IMR-90 (cell line): ENCODE data around the gene ZNHIT1. TPM values are rescaled to one million over a fixed set of nuclear protein-coding genes. Genes with fewer than 3 reads are reported as not detected.

Experiments
- ATAC-seq: fragments of 200-7000 bp; cut with Tn5 transposase; 2 replicates; pipeline ENCODE4 v1.9.1; 2020; ENCODE audit warnings: low read depth, mild to moderate bottlenecking, moderate library complexity
- BruUV-seq: library from RNA; stranded (reverse); fragments of 400-500 nt; replicated peaks from 2 replicates; lab custom pipeline; 2021; lab: Mats Ljungman, UMichigan
- CTCF ChIA-PET: fragments of 300-600 bp; formaldehyde crosslinking; extraction: SDS; loops from one replicate; lab custom pipeline; 2021; ENCODE audit warnings: antibody characterized with exemption; lab: Yijun Ruan, JAX
- POLR2A ChIA-PET: fragments of 300-600 bp; sonication (Branson Sonifier 250); formaldehyde crosslinking; loops from one replicate; lab custom pipeline; 2022; ENCODE audit warnings: antibody characterized with exemption; ENCODE audit not compliant: unreplicated experiment; lab: Charles Lee
- DNase-seq: peaks from one replicate; pipeline ENCODE4 v3.0.0; 2013
- H2AFZ ChIP-seq: replicated peaks from 2 replicates; pipeline ENCODE3; 2013; ENCODE audit warnings: low read length, mild to moderate bottlenecking; ENCODE audit not compliant: poor library complexity
- H2AK5ac ChIP-seq: 2 replicates; pipeline ENCODE4 v1.6.1; 2013; ENCODE audit warnings: low read depth, low read length, inconsistent platforms
- H2AK9ac ChIP-seq: replicated peaks from 2 replicates; pipeline ENCODE3; 2013; ENCODE audit warnings: mild to moderate bottlenecking, low read depth, low read length, moderate library complexity; ENCODE audit not compliant: poor library complexity
- H2BK120ac ChIP-seq: 2 replicates; pipeline ENCODE4 v1.6.1; 2013; ENCODE audit warnings: low read depth, low read length, inconsistent platforms
- H2BK15ac ChIP-seq: 3 replicates; pipeline ENCODE4 v1.6.1; 2013; ENCODE audit warnings: low read depth, low read length, inconsistent platforms
- H2BK20ac ChIP-seq: 2 replicates; pipeline ENCODE4 v1.6.1; 2013; ENCODE audit warnings: low read depth, mild to moderate bottlenecking, inconsistent platforms, low read length, moderate library complexity
- H2BK5ac ChIP-seq: 2 replicates; pipeline ENCODE4 v1.6.1; 2013; ENCODE audit warnings: mild to moderate bottlenecking, low read depth, low read length, inconsistent platforms; ENCODE audit not compliant: poor library complexity, severe bottlenecking
- H3K14ac ChIP-seq: replicated peaks from 2 replicates; pipeline ENCODE4 v1.6.1; 2013; ENCODE audit warnings: low read depth, low read length, inconsistent platforms
- H3K18ac ChIP-seq: 2 replicates; pipeline ENCODE4 v1.6.1; 2013; ENCODE audit warnings: low read depth, low read length, control low read depth
- H3K23ac ChIP-seq: 2 replicates; pipeline ENCODE4 v1.6.1; 2013; ENCODE audit warnings: low read depth, low read length, inconsistent platforms
- H3K27ac ChIP-seq: 2 replicates; pipeline ENCODE4 v1.5.1; 2013; ENCODE audit warnings: mild to moderate bottlenecking, control low read depth, low read length; ENCODE audit not compliant: insufficient read depth
- H3K27me3 ChIP-seq: 2 replicates; pipeline ENCODE4 v1.6.1; 2013; ENCODE audit warnings: low read length; ENCODE audit not compliant: control insufficient read depth, insufficient read depth
- H3K36me3 ChIP-seq: 2 replicates; pipeline ENCODE4 v1.6.1; 2013; ENCODE audit warnings: low read length, mixed read lengths; ENCODE audit not compliant: control insufficient read depth, insufficient read depth
- H3K4ac ChIP-seq: 2 replicates; pipeline ENCODE4 v1.6.1; 2013; ENCODE audit warnings: low read depth, low read length, inconsistent platforms
- H3K4me1 ChIP-seq: 2 replicates; pipeline ENCODE4 v1.6.1; 2013; ENCODE audit warnings: low read length, mixed read lengths; ENCODE audit not compliant: control insufficient read depth, insufficient read depth
- H3K4me2 ChIP-seq: 2 replicates; pipeline ENCODE4 v1.6.1; 2013; ENCODE audit warnings: low read depth, mild to moderate bottlenecking, control low read depth, low read length, moderate library complexity
- H3K4me3 ChIP-seq: 2 replicates; pipeline ENCODE4 v1.5.1; 2013; ENCODE audit warnings: low read depth, mild to moderate bottlenecking, control low read depth, low read length, moderate library complexity; ENCODE audit not compliant: insufficient read depth
- H3K56ac ChIP-seq: 2 replicates; pipeline ENCODE4 v1.6.1; 2013; ENCODE audit warnings: low read length, inconsistent platforms; ENCODE audit not compliant: insufficient read depth; ENCODE audit errors: extremely low read depth
- H3K79me1 ChIP-seq, 2 experiments: 2 replicates each; pipeline ENCODE4 v1.6.1; 2013; ENCODE audit warnings: low read length in 2 of 2, inconsistent platforms in 1 of 2, low read depth in 1 of 2
- H3K9ac ChIP-seq: 2 replicates; pipeline ENCODE4 v1.6.1; 2013; ENCODE audit warnings: low read depth, low read length, control low read depth
- H3K9me1 ChIP-seq: 2 replicates; pipeline ENCODE4 v1.6.1; 2013; ENCODE audit warnings: low read length, inconsistent platforms; ENCODE audit not compliant: insufficient read depth
- H3K9me3 ChIP-seq: 2 replicates; pipeline ENCODE4 v1.6.1; 2013; ENCODE audit warnings: low read length; ENCODE audit not compliant: control insufficient read depth, insufficient read depth
- H4K20me1 ChIP-seq: 2 replicates; pipeline ENCODE4 v1.6.1; 2013; ENCODE audit warnings: low read length, inconsistent platforms; ENCODE audit not compliant: insufficient read depth
- H4K5ac ChIP-seq: 2 replicates; pipeline ENCODE4 v1.6.1; 2013; ENCODE audit warnings: mild to moderate bottlenecking, low read depth, low read length, control low read depth
- H4K8ac ChIP-seq, 2 experiments: 2 replicates each; pipeline ENCODE4 v1.6.1; 2013; ENCODE audit warnings: low read depth in 2 of 2, low read length in 2 of 2, control low read depth in 1 of 2, inconsistent platforms in 1 of 2
- H4K91ac ChIP-seq: 2 replicates; pipeline ENCODE4 v1.6.1; 2013; ENCODE audit warnings: low read depth, low read length, inconsistent platforms; ENCODE audit not compliant: insufficient read depth
- CTCF ChIP-seq: conservative IDR thresholded peaks from 2 replicates; pipeline ENCODE4 v1.5.1; 2012; ENCODE audit warnings: mild to moderate bottlenecking, low read depth, low read length, improper control_type of control experiment
- ELK1 ChIP-seq: fragments of 150-350 bp; IDR thresholded peaks from 2 replicates; pipeline ENCODE4 v1.6.1; 2016; ENCODE audit warnings: low read depth, mild to moderate bottlenecking, low read length, moderate library complexity, borderline replicate concordance
- FOS ChIP-seq: fragments of 150-350 bp; IDR thresholded peaks from 2 replicates; pipeline ENCODE4 v1.6.1; 2016; ENCODE audit warnings: low read depth, low read length
- MAFK ChIP-seq: IDR thresholded peaks from 2 replicates; pipeline ENCODE4 v1.6.1; 2012; ENCODE audit warnings: low read depth, low read length, improper control_type of control experiment
- NFE2L2 ChIP-seq: fragments of 150-350 bp; IDR thresholded peaks from 2 replicates; pipeline ENCODE4 v1.6.1; 2016; ENCODE audit warnings: low read depth, mild to moderate bottlenecking, low read length
- POLR2A ChIP-seq: IDR thresholded peaks from 2 replicates; pipeline ENCODE4 v1.6.1; 2012; ENCODE audit warnings: mild to moderate bottlenecking, low read depth, low read length
- RAD21 ChIP-seq: IDR thresholded peaks from 2 replicates; pipeline ENCODE4 v1.6.1; 2012; ENCODE audit warnings: low read length, improper control_type of control experiment
- RCOR1 ChIP-seq: IDR thresholded peaks from 2 replicates; pipeline ENCODE4 v1.6.1; 2012; ENCODE audit warnings: mild to moderate bottlenecking, low read length, improper control_type of control experiment; ENCODE audit not compliant: insufficient replicate concordance
- RFX5 ChIP-seq: IDR thresholded peaks from 2 replicates; pipeline ENCODE4 v1.8.0; 2012; ENCODE audit warnings: low read depth, mild to moderate bottlenecking, low read length, moderate library complexity
- whole genome bisulfite sequencing, 2 experiments: methylation state at CpG; one replicate each; pipeline versions ENCODE4 v1.1.5 to v1.1.7; 2013; ENCODE audit warnings: missing lambda C conversion rate in 2 of 2; ENCODE audit not compliant: insufficient read length in 1 of 2; ENCODE audit errors: extremely low coverage in 2 of 2; 5-methylcytosine and 5-hydroxymethylcytosine counted together
- dilution Hi-C: fragments of 300-500 bp; cut with HindIII; formaldehyde crosslinking; loops from one replicate; pipeline ENCODE4 v1.14.3; 2018; ENCODE audit warnings: low sequenced_read_pairs; ENCODE audit not compliant: unreplicated experiment
- in situ Hi-C: fragments of 300-500 bp; cut with MboI; formaldehyde crosslinking; loops from 3 replicates; pipeline ENCODE4 v1.14.3; 2019; ENCODE audit warnings: low sequenced_read_pairs, inconsistent platforms, mixed read lengths
- intact Hi-C: fragments of 100-400 bp; cut with micrococcal nuclease; formaldehyde crosslinking; loops from 2 replicates; pipeline ENCODE4 v1.10.0; 2022
- polyA plus RNA-seq, 3 experiments: library from polyadenylated mRNA; depleted of rRNA; stranded (reverse); fragments of >200 nt; gene quantifications; 2 replicates each; pipeline ENCODE4 v1.2.3, GENCODE V29; 2012; ENCODE audit warnings: low replicate concordance in 1 of 3
- total RNA-seq: library from RNA; depleted of rRNA; stranded (reverse); fragments of >200 nt; gene quantifications from 2 replicates; pipeline ENCODE4 v1.2.3, GENCODE V29; 2012
- TF ChIP-seq, protein P1 (sequence below): fragments of 150-350 bp; IDR thresholded peaks from 2 replicates; pipeline ENCODE4 v1.6.1; 2017; ENCODE audit warnings: mild to moderate bottlenecking, antibody characterized with exemption, low read length, low read depth

Gene ZNHIT1
- total and polyA plus RNA-seq, 2 of the 4 experiments (the other 2 are of a cell fraction) = 31.7 to 47.1 TPM

- Histone ChIP-seq H4K5ac (no peak overlapping the region), H3K4ac (no peak overlapping the region), H3K14ac (no peak overlapping the region), H3K79me1 (peaks cover 12 to 51% of the 10 kb centered on the region in 2 experiments), H3K4me3 (no peak overlapping the region), H3K27me3 (no peaks in the 10 kb centered on the region), H3K4me1 (peaks cover 10% of the 10 kb centered on the region), H3K18ac (no peak overlapping the region), H4K8ac (no peak overlapping the region), H3K56ac (no peak overlapping the region), H3K27ac (no peak overlapping the region), H2BK15ac (no peak overlapping the region), H4K20me1 (peaks cover 21% of the 10 kb centered on the region), H2BK120ac (no peak overlapping the region), H3K23ac (no peak overlapping the region), H3K9me1 (no peaks in the 10 kb centered on the region; the same call in 1 of the 2 replicates), H2BK20ac (no peak overlapping the region), H3K36me3 (peaks cover 35% of the 10 kb centered on the region), H2AK5ac (no peak overlapping the region), H2AK9ac (peak overlapping the region; percentile 65), H2AFZ (no peak overlapping the region), H3K9ac (no peak overlapping the region), H3K4me2 (no peak overlapping the region), H4K91ac (no peak overlapping the region), H2BK5ac (no peak overlapping the region), H3K9me3 (no peaks in the 10 kb centered on the region)
- intact Hi-C loops = no loop called here
- in situ Hi-C loops = no loop called here
- WGBS, 2 experiments = 100% methylated on average over 3 of the region's 9 CpGs; no CpG with 5 or more reads in 1 of the 2 experiments
- ATAC-seq = no peak
- POLR2A ChIA-PET = no interaction called here
- CTCF ChIA-PET = no interaction called here
- no peak for TF ChIP-seq ELK1
- no peak for TF ChIP-seq NFE2L2
- no peak for TF ChIP-seq CTCF
- no peak for TF ChIP-seq RCOR1
- TF ChIP-seq, protein P1, sequence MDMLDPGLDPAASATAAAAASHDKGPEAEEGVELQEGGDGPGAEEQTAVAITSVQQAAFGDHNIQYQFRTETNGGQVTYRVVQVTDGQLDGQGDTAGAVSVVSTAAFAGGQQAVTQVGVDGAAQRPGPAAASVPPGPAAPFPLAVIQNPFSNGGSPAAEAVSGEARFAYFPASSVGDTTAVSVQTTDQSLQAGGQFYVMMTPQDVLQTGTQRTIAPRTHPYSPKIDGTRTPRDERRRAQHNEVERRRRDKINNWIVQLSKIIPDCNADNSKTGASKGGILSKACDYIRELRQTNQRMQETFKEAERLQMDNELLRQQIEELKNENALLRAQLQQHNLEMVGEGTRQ = no peak
- TF ChIP-seq RAD21 = no peak
- TF ChIP-seq FOS = no peak
- TF ChIP-seq MAFK = no peak
- no peak for TF ChIP-seq RFX5
- no peak for TF ChIP-seq POLR2A
- dilution Hi-C loops = no loop called here
- no TSS peak for BruUV-seq
- no peak for DNase-seq
Measured at GRCh38 chr7:101239951-101240220, 21.9 kb downstream of the ZNHIT1 start.
